HK-2 (cell line): ENCODE data around the gene LYRM2.
"Not testable (repeated sequence)": the region's sequence is repeated elsewhere in the genome, so short reads cannot be mapped to it uniquely, and the experiment has no call there.

ENCODE experiments used
- DNase-seq: peaks from one replicate; pipeline ENCODE4 v3.0.0-alpha.2; 2018; ENCODE audit not compliant: unreplicated experiment

Gene LYRM2

GRCh38 chr6:89649682-89650081 is 11.1 kb upstream of the LYRM2 start:
- DNase-seq = no peak

- no peak for DNase-seq
Observed at GRCh38 chr6:89644864-89645263, 6.3 kb upstream of the LYRM2 start.

- DNase-seq = no peak
Observed at GRCh38 chr6:89643406-89643805, 4.9 kb upstream of the LYRM2 start.

- no peak for DNase-seq
Observed at GRCh38 chr6:89642956-89643355, 4.4 kb upstream of the LYRM2 start.

GRCh38 chr6:89641581-89641980 is 3.0 kb upstream of the LYRM2 start:
- DNase-seq = not testable (repeated sequence)

- DNase-seq = no peak
Observed at GRCh38 chr6:89640804-89641203, 2.3 kb upstream of the LYRM2 start.

GRCh38 chr6:89637960-89638319 is 607 bp downstream of the LYRM2 start:
- DNase-seq = peak; percentile 11

- DNase-seq = not testable (repeated sequence)
Observed at GRCh38 chr6:89636412-89636811, 2.1 kb downstream of the LYRM2 start.

GRCh38 chr6:89630488-89630887 is 8.1 kb downstream of the LYRM2 start:
- no peak for DNase-seq

GRCh38 chr6:89623749-89624148 is 14.8 kb downstream of the LYRM2 start:
- no peak for DNase-seq

GRCh38 chr6:89619567-89619966 is 19.0 kb downstream of the LYRM2 start:
- DNase-seq = no peak

- no peak for DNase-seq
Observed at GRCh38 chr6:89618026-89618425, 20.5 kb downstream of the LYRM2 start.

- no peak for DNase-seq
Observed at GRCh38 chr6:89616531-89616930, 22.0 kb downstream of the LYRM2 start.

GRCh38 chr6:89615882-89616281 is 22.7 kb downstream of the LYRM2 start:
- DNase-seq = no peak

GRCh38 chr6:89613790-89614189 is 24.8 kb downstream of the LYRM2 start:
- no peak for DNase-seq

GRCh38 chr6:89612121-89612520 is 26.4 kb downstream of the LYRM2 start:
- no peak for DNase-seq

GRCh38 chr6:89611666-89612065 is 26.9 kb downstream of the LYRM2 start:
- DNase-seq = peak; percentile 19

GRCh38 chr6:89610149-89610642 is 28.4 kb downstream of the LYRM2 start:
- DNase-seq = peak; percentile 24

GRCh38 chr6:89605861-89606260 is 32.7 kb downstream of the LYRM2 start:
- DNase-seq = no peak

GRCh38 chr6:89604653-89605052 is 33.9 kb downstream of the LYRM2 start:
- no peak for DNase-seq

GRCh38 chr6:89602166-89602565 is 36.4 kb downstream of the LYRM2 start:
- no peak for DNase-seq

- no peak for DNase-seq
Observed at GRCh38 chr6:89599727-89600126, 38.8 kb downstream of the LYRM2 start.

- DNase-seq = peak; percentile 22
Observed at GRCh38 chr6:89597988-89598387, 40.6 kb downstream of the LYRM2 start.

- DNase-seq = no peak
Observed at GRCh38 chr6:89597372-89597771, 41.2 kb downstream of the LYRM2 start.

GRCh38 chr6:89596484-89596883 is 42.1 kb downstream of the LYRM2 start:
- DNase-seq = no peak
